Osteoblast (primary cell): Measurements from ENCODE around the gene GOLGA1. TPM values are rescaled to one million over a fixed set of nuclear protein-coding genes. Genes with fewer than 3 reads are reported as not detected.

Experiments used
- DNase-seq: peaks from one replicate; pipeline ENCODE4 v3.0.0; 2011; ENCODE audit warnings: low spot score, mixed read lengths; ENCODE audit not compliant: insufficient read length; ENCODE audit errors: missing footprints
- H2AFZ ChIP-seq: 2 replicates; pipeline ENCODE4 v1.6.0; 2011; ENCODE audit warnings: mild to moderate bottlenecking, low read length
- H3K27ac ChIP-seq: 2 replicates; pipeline ENCODE4 v1.5.1; 2011; ENCODE audit warnings: mild to moderate bottlenecking, low read depth, low read length, moderate library complexity
- H3K27me3 ChIP-seq: 2 replicates; pipeline ENCODE4 v1.6.0; 2012; ENCODE audit warnings: mild to moderate bottlenecking, control low read depth, inconsistent platforms, low read length, moderate library complexity; ENCODE audit not compliant: insufficient read depth
- H3K36me3 ChIP-seq: 2 replicates; pipeline ENCODE4 v1.5.1; 2011; ENCODE audit warnings: mild to moderate bottlenecking, low read length, control low read depth, moderate library complexity; ENCODE audit not compliant: insufficient read depth
- H3K4me1 ChIP-seq: 2 replicates; pipeline ENCODE4 v1.5.1; 2011; ENCODE audit warnings: mild to moderate bottlenecking, low read length, control low read depth, moderate library complexity; ENCODE audit not compliant: insufficient read depth
- H3K4me2 ChIP-seq: 2 replicates; pipeline ENCODE4 v1.6.0; 2011; ENCODE audit warnings: mild to moderate bottlenecking, low read length; ENCODE audit not compliant: insufficient read depth
- H3K4me3 ChIP-seq: fragments of 200-600 bp; sonication (generic); 3 replicates; pipeline ENCODE4 v1.5.1; 2012; ENCODE audit warnings: mild to moderate bottlenecking, low read length, inconsistent platforms; ENCODE audit not compliant: insufficient read depth
- H3K79me2 ChIP-seq: 2 replicates; pipeline ENCODE4 v1.6.0; 2012; ENCODE audit warnings: mild to moderate bottlenecking, low read length, control low read depth, inconsistent platforms; ENCODE audit not compliant: insufficient read depth
- H3K9me3 ChIP-seq: 2 replicates; pipeline ENCODE4 v1.5.1; 2011; ENCODE audit warnings: low read depth, low read length, control low read depth
- H4K20me1 ChIP-seq: 2 replicates; pipeline ENCODE4 v1.6.0; 2012; ENCODE audit warnings: mild to moderate bottlenecking, low read length, control low read depth; ENCODE audit not compliant: insufficient read depth
- CTCF ChIP-seq: IDR thresholded peaks from 2 replicates; pipeline ENCODE4 v1.5.1; 2011; ENCODE audit warnings: mild to moderate bottlenecking, low read depth, low read length, moderate library complexity; ENCODE audit errors: extremely low read depth
- total RNA-seq: library from RNA; depleted of rRNA; stranded (reverse); fragments of >200 nt; gene quantifications from 2 replicates; pipeline ENCODE4 v1.2.3, GENCODE V29; 2012

Gene GOLGA1
- total RNA-seq, 1 donor = 13.4 TPM

DNA sequence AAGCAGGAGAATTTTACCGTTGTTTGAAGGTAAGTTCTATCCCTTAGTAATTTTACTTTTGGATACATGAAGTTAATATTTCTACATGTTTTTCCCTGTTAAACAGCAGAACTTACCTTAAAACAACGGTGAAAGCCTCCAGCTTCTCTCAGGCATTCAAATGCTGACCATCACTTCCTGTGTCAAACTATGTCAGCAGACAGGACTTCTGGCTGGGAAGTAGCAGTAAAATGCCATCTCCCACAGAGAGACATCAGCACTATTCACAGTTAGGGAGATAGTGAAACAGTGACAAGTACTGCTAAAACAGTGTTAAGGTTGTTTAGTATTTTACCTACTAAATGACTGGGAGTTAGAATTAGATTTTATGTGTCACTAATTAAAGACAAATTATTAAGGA, 34.2 kb upstream of the GOLGA1 start:
- Histone ChIP-seq H2AFZ (no peak overlapping the region), H3K36me3 (peaks cover 9% of the 10 kb centered on the region), H4K20me1 (no peaks in the 10 kb centered on the region), H3K27ac (no peak overlapping the region), H3K4me2 (no peak overlapping the region), H3K4me3 (no peak overlapping the region), H3K27me3 (no peaks in the 10 kb centered on the region), H3K79me2 (no peaks in the 10 kb centered on the region), H3K4me1 (no peaks in the 10 kb centered on the region), H3K9me3 (no peaks in the 10 kb centered on the region)
- no peak for DNase-seq
- TF ChIP-seq CTCF = no peak

DNA sequence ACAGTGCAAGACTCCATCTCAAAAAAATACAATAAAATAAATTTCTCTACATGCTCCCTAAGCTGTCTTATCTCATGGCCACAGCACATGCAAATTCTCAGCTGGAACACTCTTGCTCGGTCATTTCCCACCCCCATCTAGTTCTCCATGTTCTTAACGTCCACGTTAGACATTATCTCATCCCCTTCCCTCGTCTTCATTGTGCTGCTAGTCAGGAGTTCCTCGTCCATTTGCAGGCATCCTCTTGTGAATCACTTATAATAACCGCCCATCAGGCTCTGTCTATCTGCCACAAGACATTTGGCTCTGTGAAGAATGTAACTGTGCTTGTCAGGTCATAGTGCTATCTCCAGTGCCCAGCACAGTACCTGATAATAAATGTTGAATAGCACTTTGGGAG, 32.9 kb upstream of the GOLGA1 start:
- Histone ChIP-seq H3K4me1 (no peaks in the 10 kb centered on the region), H4K20me1 (no peaks in the 10 kb centered on the region), H2AFZ (no peak overlapping the region), H3K79me2 (no peaks in the 10 kb centered on the region), H3K4me2 (no peak overlapping the region), H3K27me3 (no peaks in the 10 kb centered on the region), H3K27ac (no peak overlapping the region), H3K36me3 (peaks cover 9% of the 10 kb centered on the region), H3K9me3 (no peaks in the 10 kb centered on the region), H3K4me3 (no peak overlapping the region)
- TF ChIP-seq CTCF = no peak
- DNase-seq = no peak

GRCh38 chr9:124972241-124972770, 31.4 kb upstream of the GOLGA1 start:
- H2AFZ ChIP-seq = no peak overlapping the region
- no peak overlapping the region for H3K4me3 ChIP-seq
- H3K9me3 ChIP-seq = no peaks in the 10 kb centered on the region
- H3K27me3 ChIP-seq = no peaks in the 10 kb centered on the region
- H3K4me1 ChIP-seq = no peaks in the 10 kb centered on the region
- no peak overlapping the region for H3K4me2 ChIP-seq
- peaks cover 9% of the 10 kb centered on the region for H3K36me3 ChIP-seq
- H3K79me2 ChIP-seq = no peaks in the 10 kb centered on the region
- DNase-seq = peak; percentile 73
- no peak for TF ChIP-seq CTCF
- no peaks in the 10 kb centered on the region for H4K20me1 ChIP-seq
- no peak overlapping the region for H3K27ac ChIP-seq

GRCh38 chr9:124969401-124969800, 28.5 kb upstream of the GOLGA1 start:
- DNase-seq = no peak
- H3K36me3 ChIP-seq = peaks cover 9% of the 10 kb centered on the region
- H3K4me3 ChIP-seq = no peak overlapping the region
- no peaks in the 10 kb centered on the region for H3K4me1 ChIP-seq
- H4K20me1 ChIP-seq = no peaks in the 10 kb centered on the region
- no peak for TF ChIP-seq CTCF
- H3K9me3 ChIP-seq = no peaks in the 10 kb centered on the region
- H3K27ac ChIP-seq = no peak overlapping the region
- no peaks in the 10 kb centered on the region for H3K27me3 ChIP-seq
- no peaks in the 10 kb centered on the region for H3K79me2 ChIP-seq
- H3K4me2 ChIP-seq = no peak overlapping the region
- H2AFZ ChIP-seq = no peak overlapping the region
